GM12891 (cell line): Measurements from ENCODE around the gene GAS2.

Experiments
- DNase-seq: peaks from one replicate; pipeline ENCODE4 v3.0.0; 2011; ENCODE audit warnings: low spot score; ENCODE audit not compliant: insufficient read length
- FAIRE-seq: peaks from 2 replicates; lab custom pipeline; 2011; peaks lifted over from hg19 to GRCh38; lab: Jason Lieb, UNC
- PAX5 ChIP-seq: IDR thresholded peaks from 2 replicates; pipeline ENCODE4 v1.6.1; 2011; ENCODE audit warnings: low read length, moderate library complexity, mild to moderate bottlenecking; ENCODE audit not compliant: insufficient read depth, severe bottlenecking
- POLR2A ChIP-seq: IDR thresholded peaks from 2 replicates; pipeline ENCODE4 v1.6.1; 2011; ENCODE audit warnings: low read depth, low read length, control low read depth
- POLR2AphosphoS5 ChIP-seq: IDR thresholded peaks from 2 replicates; pipeline ENCODE4 v1.6.1; 2011; ENCODE audit warnings: low read depth, low read length, control low read depth
- POU2F2 ChIP-seq: IDR thresholded peaks from 2 replicates; pipeline ENCODE4 v1.6.1; 2011; ENCODE audit warnings: low read depth, mild to moderate bottlenecking, control low read depth, low read length, moderate library complexity
- SPI1 ChIP-seq: IDR thresholded peaks from 2 replicates; pipeline ENCODE4 v1.6.1; 2011; ENCODE audit warnings: low read depth, low read length, control low read depth
- TAF1 ChIP-seq: IDR thresholded peaks from 2 replicates; pipeline ENCODE4 v1.6.1; 2011; ENCODE audit warnings: low read depth, low read length, control low read depth

The GAS2 gene

GRCh38 chr11:22715971-22716370, 49.6 kb downstream of the GAS2 start:
- no peak for TF ChIP-seq SPI1
- TF ChIP-seq POU2F2, result no peak
- TF ChIP-seq TAF1, result no peak
- TF ChIP-seq POLR2A, result no peak
- no peak for TF ChIP-seq POLR2AphosphoS5
- no peak for TF ChIP-seq PAX5
- FAIRE-seq, result no peak
- no peak for DNase-seq

GRCh38 chr11:22720457-22720856, 54.0 kb downstream of the GAS2 start:
- no peak for TF ChIP-seq POLR2A
- no peak for TF ChIP-seq POLR2AphosphoS5
- no peak for TF ChIP-seq TAF1
- no peak for TF ChIP-seq PAX5
- FAIRE-seq, result no peak
- no peak for DNase-seq

- TF ChIP-seq POU2F2 (no peak), TAF1 (no peak), POLR2AphosphoS5 (no peak), SPI1 (no peak), PAX5 (no peak), POLR2A (no peak)
- FAIRE-seq (no peak), DNase-seq (no peak)
Observed at GRCh38 chr11:22723274-22723673, 56.9 kb downstream of the GAS2 start.

GRCh38 chr11:22725079-22725478, 58.7 kb downstream of the GAS2 start:
- FAIRE-seq (no peak), DNase-seq (no peak)
- TF ChIP-seq POLR2A, result no peak
- TF ChIP-seq SPI1, result no peak
- no peak for TF ChIP-seq PAX5
- no peak for TF ChIP-seq POU2F2
- no peak for TF ChIP-seq POLR2AphosphoS5
- TF ChIP-seq TAF1, result no peak

- FAIRE-seq (no peak), DNase-seq (no peak)
- TF ChIP-seq PAX5, result no peak
Observed at GRCh38 chr11:22728600-22729389, 62.4 kb downstream of the GAS2 start.

GRCh38 chr11:22730319-22730718, 63.9 kb downstream of the GAS2 start:
- DNase-seq, result no peak
- FAIRE-seq, result no peak
- TF ChIP-seq POU2F2 (no peak), PAX5 (no peak), SPI1 (no peak), POLR2AphosphoS5 (no peak), TAF1 (no peak), POLR2A (no peak)

- no peak for DNase-seq
- no peak for TF ChIP-seq POU2F2
- no peak for TF ChIP-seq POLR2AphosphoS5
- TF ChIP-seq TAF1, result no peak
- no peak for TF ChIP-seq SPI1
- no peak for TF ChIP-seq POLR2A
- TF ChIP-seq PAX5, result no peak
- FAIRE-seq, result no peak
Observed at GRCh38 chr11:22732588-22732987, 66.2 kb downstream of the GAS2 start.

- no peak for TF ChIP-seq PAX5
- no peak for TF ChIP-seq SPI1
- no peak for TF ChIP-seq POLR2A
- no peak for TF ChIP-seq TAF1
- no peak for TF ChIP-seq POLR2AphosphoS5
- no peak for TF ChIP-seq POU2F2
- FAIRE-seq (no peak), DNase-seq (no peak)
Observed at GRCh38 chr11:22733475-22734248, 67.3 kb downstream of the GAS2 start.

- TF ChIP-seq PAX5 (no peak), TAF1 (no peak), POLR2A (no peak), POU2F2 (no peak), POLR2AphosphoS5 (no peak), SPI1 (no peak)
- FAIRE-seq, result no peak
- no peak for DNase-seq
Observed at GRCh38 chr11:22734628-22735345, 68.4 kb downstream of the GAS2 start.
